ENCODE data around the gene SLC24A3. TPM values are rescaled to one million over a fixed set of nuclear protein-coding genes. Genes with fewer than 3 reads are reported as not detected.
A peak's percentile ranks its signal among the peaks of the same experiment; 100 is the strongest.

Gene SLC24A3
- total RNA-seq, 1 donor from 2014 or later: 14.0 TPM

DNA sequence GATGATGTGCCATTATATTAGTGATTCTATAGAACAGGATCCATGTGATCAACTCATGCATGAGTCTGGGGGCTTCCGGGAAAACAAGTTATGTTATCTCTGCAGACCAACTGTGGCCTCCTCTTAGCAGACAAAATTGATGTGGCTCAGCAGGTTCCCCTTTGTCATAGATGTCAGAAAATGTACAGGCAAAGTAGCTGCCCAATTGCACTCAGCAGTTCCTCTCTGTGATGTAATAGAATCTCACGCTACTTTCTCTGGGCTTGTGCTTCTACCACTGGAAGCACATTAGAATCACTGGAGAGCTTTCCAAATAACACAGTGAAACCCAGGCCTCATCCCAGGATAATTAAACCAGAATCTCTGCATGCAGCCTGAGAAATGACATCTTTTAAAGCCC is 253.1 kb downstream of the SLC24A3 start:
- Mint-ChIP-seq H3K27me3 (no peaks in the 10 kb centered on the region), H3K4me1 (ENCODE audit: unreplicated experiment) (peaks cover 17% of the 10 kb centered on the region), H3K36me3 (peaks cover 5% of the 10 kb centered on the region), H3K9me3 (no peaks in the 10 kb centered on the region), H3K27ac (no peak overlapping the region), H3K4me3 (no peak overlapping the region)
- TF ChIP-seq CTCF (conservative IDR thresholded peaks at IDR 0.05): no peak
- peak; percentile 34 for DNase-seq (ENCODE audit: extremely low spot score, unreplicated experiment)

DNA sequence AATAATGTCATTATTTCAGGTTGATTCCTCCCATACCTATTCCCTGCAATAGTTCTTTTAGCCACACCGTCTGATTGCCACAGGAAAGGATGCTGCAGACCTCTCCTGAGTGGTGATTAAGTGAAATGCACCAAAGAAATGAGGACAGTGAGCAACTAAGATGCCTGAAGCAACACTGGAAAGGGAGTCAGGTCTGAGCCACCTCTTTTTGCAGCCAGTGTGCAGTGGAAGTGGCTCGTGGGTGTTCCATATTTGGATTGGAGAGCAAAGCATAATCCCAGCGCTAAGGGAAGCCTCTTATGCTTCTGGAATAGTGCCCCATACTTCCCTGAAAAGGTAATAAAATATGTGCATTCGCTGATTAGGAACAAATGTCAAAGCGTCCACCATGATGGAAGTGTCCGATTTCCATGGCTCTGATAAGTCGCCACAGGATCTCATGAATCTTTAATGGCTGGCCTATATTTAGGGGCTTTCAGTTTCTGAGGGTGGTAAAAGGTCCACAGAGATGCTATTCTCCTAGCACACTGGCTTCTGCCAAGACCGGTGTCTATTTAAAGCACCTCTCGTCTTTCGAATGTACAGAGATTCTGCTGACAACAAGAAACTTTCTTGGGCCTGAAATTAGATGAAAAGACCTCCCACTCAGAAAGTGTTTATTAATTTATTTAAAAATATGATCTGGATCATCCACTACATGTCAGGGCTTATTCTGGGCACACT is 253.9 kb downstream of the SLC24A3 start:
- H3K27me3 Mint-ChIP-seq: no peaks in the 10 kb centered on the region
- H3K4me3 Mint-ChIP-seq: no peak overlapping the region
- H3K27ac Mint-ChIP-seq: no peak overlapping the region
- no peaks in the 10 kb centered on the region for H3K9me3 Mint-ChIP-seq
- H3K4me1 Mint-ChIP-seq (ENCODE audit: unreplicated experiment): peaks cover 22% of the 10 kb centered on the region
- peak; percentile 10 for DNase-seq (ENCODE audit: extremely low spot score, unreplicated experiment)
- peaks cover 5% of the 10 kb centered on the region for H3K36me3 Mint-ChIP-seq
- TF ChIP-seq CTCF (conservative IDR thresholded peaks at IDR 0.05): no peak

- H3K36me3 Mint-ChIP-seq: no peaks in the 10 kb centered on the region
- DNase-seq (ENCODE audit: extremely low spot score, unreplicated experiment): no peak
- no peak overlapping the region for H3K27ac Mint-ChIP-seq
- H3K4me3 Mint-ChIP-seq: no peak overlapping the region
- TF ChIP-seq CTCF (conservative IDR thresholded peaks at IDR 0.05): no peak
- H3K9me3 Mint-ChIP-seq: no peaks in the 10 kb centered on the region
- no peaks in the 10 kb centered on the region for H3K27me3 Mint-ChIP-seq
- peaks cover 12% of the 10 kb centered on the region for H3K4me1 Mint-ChIP-seq (ENCODE audit: unreplicated experiment)
Measured at GRCh38 chr20:19473216-19473921, 260.9 kb downstream of the SLC24A3 start.

GRCh38 chr20:19473922-19474286 is 261.5 kb downstream of the SLC24A3 start:
- H3K4me1 Mint-ChIP-seq (ENCODE audit: unreplicated experiment): peaks cover 12% of the 10 kb centered on the region
- no peaks in the 10 kb centered on the region for H3K27me3 Mint-ChIP-seq
- H3K4me3 Mint-ChIP-seq: no peak overlapping the region
- DNase-seq (ENCODE audit: extremely low spot score, unreplicated experiment): no peak
- no peak for TF ChIP-seq CTCF (conservative IDR thresholded peaks at IDR 0.05)
- H3K36me3 Mint-ChIP-seq: no peaks in the 10 kb centered on the region
- no peak overlapping the region for H3K27ac Mint-ChIP-seq
- no peaks in the 10 kb centered on the region for H3K9me3 Mint-ChIP-seq

GRCh38 chr20:19478320-19478895 is 266.0 kb downstream of the SLC24A3 start:
- H3K9me3 Mint-ChIP-seq: peaks cover 6% of the 10 kb centered on the region
- no peak for DNase-seq (ENCODE audit: extremely low spot score, unreplicated experiment)
- H3K27ac Mint-ChIP-seq: no peak overlapping the region
- peaks cover 7% of the 10 kb centered on the region for H3K4me1 Mint-ChIP-seq (ENCODE audit: unreplicated experiment)
- H3K36me3 Mint-ChIP-seq: no peaks in the 10 kb centered on the region
- no peak for TF ChIP-seq CTCF (conservative IDR thresholded peaks at IDR 0.05)
- peaks cover 4% of the 10 kb centered on the region for H3K27me3 Mint-ChIP-seq
- no peak overlapping the region for H3K4me3 Mint-ChIP-seq

All from type B pancreatic cell (in vitro differentiated cells).